HCT116 (cell line): ENCODE measurements around the gene IQGAP2. TPM values are rescaled to one million over a fixed set of nuclear protein-coding genes. Genes with fewer than 3 reads are reported as not detected.

ENCODE experiments used
- ATAC-seq: fragments of 200-7000 bp; cut with Tn5 transposase; 2 replicates; pipeline ENCODE4 v1.9.1; 2020; ENCODE audit warnings: mild to moderate bottlenecking, moderate library complexity
- BruUV-seq: library from RNA; stranded (reverse); fragments of 400-500 nt; replicated peaks from 2 replicates; lab custom pipeline; 2021; lab: Mats Ljungman, UMichigan
- CTCF ChIA-PET: fragments of 300-600 bp; sonication (Branson Sonifier 250); formaldehyde crosslinking; loops from one replicate; lab custom pipeline; 2021; ENCODE audit warnings: antibody characterized with exemption; lab: Charles Lee
- POLR2A ChIA-PET: fragments of 300-600, 350-600 bp; sonication (Branson Sonifier 250); formaldehyde crosslinking; loops from one replicate; lab custom pipeline; 2021; ENCODE audit warnings: antibody characterized with exemption; lab: Charles Lee
- RAD21 ChIA-PET, 2 experiments: fragments of 300-600 bp; sonication (Branson Sonifier 250); formaldehyde crosslinking; loops; one replicate each; lab custom pipeline; 2023; ENCODE audit warnings: low total read pairs in 2 of 2; ENCODE audit not compliant: uncharacterized antibody in 2 of 2, unreplicated experiment in 2 of 2, low non-redundant PET in 1 of 2; lab: Charles Lee
- DNase-seq: peaks from one replicate; pipeline ENCODE4 v3.0.0-alpha.2; 2010; ENCODE audit warnings: low read depth, low spot score
- H2AFZ ChIP-seq: fragments of 200-600 bp; shearing (Covaris generic), sonication (generic); 2 replicates; pipeline ENCODE4 v1.6.1; 2017; ENCODE audit warnings: low read depth, mixed run types, mixed read lengths, antibody characterized with exemption, low read length; ENCODE audit not compliant: poor library complexity, severe bottlenecking
- H3K27ac ChIP-seq: 2 replicates; pipeline ENCODE4 v1.5.1; 2012; ENCODE audit warnings: low read depth, low read length
- H3K27me3 ChIP-seq: fragments of 200-600 bp; sonication (generic); 2 replicates; pipeline ENCODE4 v1.6.1; 2016; ENCODE audit warnings: mixed run types, low read length, mixed read lengths; ENCODE audit not compliant: insufficient read depth
- H3K36me3 ChIP-seq, 2 experiments: fragments of 200-500 bp in 1 of 2; fragments of 200-600 bp in 1 of 2; sonication (Bioruptor generic) in 1 of 2; sonication (generic) in 1 of 2; 2 replicates each; pipeline versions ENCODE4 v1.5.1 to v1.6.1; 2014 to 2016; ENCODE audit warnings: low read length in 2 of 2, inconsistent platforms in 1 of 2, mixed read lengths in 1 of 2, mixed run types in 1 of 2; ENCODE audit not compliant: insufficient read depth in 2 of 2, control insufficient read depth in 1 of 2
- H3K4me1 ChIP-seq, 2 experiments: fragments of 200-600 bp in 1 of 2; sonication (generic) in 1 of 2; 2 replicates each; pipeline versions ENCODE4 v1.5.1 to v1.6.1; 2012 to 2017; ENCODE audit warnings: low read length in 2 of 2, inconsistent platforms in 1 of 2, mild to moderate bottlenecking in 1 of 2, mixed read lengths in 1 of 2, mixed run types in 1 of 2, moderate library complexity in 1 of 2; ENCODE audit not compliant: insufficient read depth in 2 of 2, control insufficient read depth in 1 of 2
- H3K4me2 ChIP-seq: fragments of 200-600 bp; sonication (generic); 2 replicates; pipeline ENCODE4 v1.6.1; 2017; ENCODE audit warnings: mixed run types, low read length, mixed read lengths
- H3K4me3 ChIP-seq, 2 experiments: fragments of 200-600 bp in 1 of 2; sonication (generic) in 1 of 2; replicated peaks in 1 of 2; 2 replicates each; pipeline ENCODE4 v1.5.1; 2011 to 2016; ENCODE audit warnings: low read length in 2 of 2, control low read depth in 1 of 2, low read depth in 1 of 2, mild to moderate bottlenecking in 1 of 2, mixed read lengths in 1 of 2, mixed run types in 1 of 2
- H3K79me2 ChIP-seq: fragments of 200-600 bp; sonication (generic); 2 replicates; pipeline ENCODE4 v1.6.1; 2017; ENCODE audit warnings: mild to moderate bottlenecking, mixed run types, low read length, moderate library complexity, mixed read lengths; ENCODE audit not compliant: insufficient read depth
- H3K9ac ChIP-seq: fragments of 200-600 bp; sonication (generic); 2 replicates; pipeline ENCODE4 v1.6.1; 2016; ENCODE audit warnings: low read length, mixed read lengths
- H3K9me2 ChIP-seq: fragments of 200-600 bp; sonication (generic), shearing (Covaris generic); 2 replicates; pipeline ENCODE4 v1.6.1; 2017; ENCODE audit warnings: mixed run types, mild to moderate bottlenecking, moderate library complexity; ENCODE audit not compliant: insufficient read depth
- H3K9me3 ChIP-seq, 2 experiments: fragments of 200-500 bp in 1 of 2; fragments of 200-600 bp in 1 of 2; sonication (Bioruptor generic) in 1 of 2; sonication (generic) in 1 of 2; 2 replicates each; pipeline ENCODE4 v1.6.1; 2014 to 2017; ENCODE audit warnings: low read length in 2 of 2, mixed read lengths in 2 of 2, inconsistent platforms in 1 of 2, low read depth in 1 of 2, mild to moderate bottlenecking in 1 of 2, mixed run types in 1 of 2, moderate library complexity in 1 of 2; ENCODE audit not compliant: control insufficient read depth in 1 of 2, insufficient read depth in 1 of 2
- H4K20me1 ChIP-seq: fragments of 200-600 bp; sonication (generic), shearing (Covaris generic); 2 replicates; pipeline ENCODE4 v1.6.1; 2017; ENCODE audit warnings: mixed run types, mild to moderate bottlenecking, moderate library complexity; ENCODE audit not compliant: insufficient read depth
- RAD21 ChIP-seq: IDR thresholded peaks from 2 replicates; pipeline ENCODE4 v1.6.1; 2012; ENCODE audit warnings: low read depth, mild to moderate bottlenecking
- SIN3A ChIP-seq: IDR thresholded peaks from 2 replicates; pipeline ENCODE4 v1.6.1; 2012; ENCODE audit warnings: low read depth
- TCF7L2 ChIP-seq: IDR thresholded peaks from 2 replicates; pipeline ENCODE4 v1.7.0; 2011; ENCODE audit warnings: borderline replicate concordance, inconsistent platforms; ENCODE audit not compliant: insufficient read depth, insufficient read length; ENCODE audit errors: extremely low read depth
- intact Hi-C: fragments of 100-400 bp; cut with micrococcal nuclease; formaldehyde crosslinking; loops from 2 replicates; pipeline ENCODE4 v1.10.0; 2022
- total RNA-seq: library from RNA; stranded (reverse); gene quantifications from one replicate; pipeline ENCODE4 v1.2.1, GENCODE V29; 2021; ENCODE audit not compliant: unreplicated experiment
- TF ChIP-seq, protein P1 (sequence below): IDR thresholded peaks from 2 replicates; pipeline ENCODE4 v1.6.1; 2012
- TF ChIP-seq, protein P2 (sequence below), 3 experiments: fragments of 200-600 bp in 1 of 3; sonication (generic) in 1 of 3; IDR thresholded peaks in 2 of 3; conservative IDR thresholded peaks in 1 of 3; 2 replicates each; pipeline ENCODE4 v1.5.1; 2012 to 2017; ENCODE audit warnings: low read depth in 2 of 3, low read length in 2 of 3, antibody characterized with exemption in 1 of 3, borderline replicate concordance in 1 of 3, control low read depth in 1 of 3, mild to moderate bottlenecking in 1 of 3, mixed read lengths in 1 of 3, mixed run types in 1 of 3, moderate library complexity in 1 of 3; ENCODE audit not compliant: insufficient read depth in 1 of 3

IQGAP2 gene
- total RNA-seq, 1 experiment from 2014 or later, result 2.0 TPM

DNA sequence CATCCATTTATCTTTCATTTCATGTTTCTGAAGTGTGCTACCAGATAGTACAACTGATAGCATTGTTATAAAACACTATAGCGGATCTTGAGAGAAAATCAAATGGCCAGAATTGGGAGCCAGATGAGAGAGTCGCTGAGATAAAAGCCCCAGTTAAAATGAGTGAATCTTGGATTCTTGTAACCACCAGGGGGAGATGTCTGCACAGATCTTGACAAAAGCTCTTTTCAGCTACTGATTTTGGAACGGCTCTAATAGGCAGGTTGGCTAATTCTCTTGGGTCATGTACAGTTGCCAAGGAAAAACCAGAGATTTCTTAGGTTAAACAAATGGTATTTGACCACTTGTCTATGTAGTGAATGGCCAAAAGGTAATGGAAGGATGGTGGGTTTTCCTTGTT lies 198.4 kb downstream of the IQGAP2 start:
- no peaks in the 10 kb centered on the region for H3K27me3 ChIP-seq
- BruUV-seq, result no TSS peak
- no peaks in the 10 kb centered on the region for H3K9me3 ChIP-seq
- POLR2A ChIA-PET, result no interaction called here
- H3K27ac ChIP-seq, result no peak overlapping the region
- H3K9me2 ChIP-seq, result no peaks in the 10 kb centered on the region
- H3K9ac ChIP-seq, result no peak overlapping the region
- intact Hi-C loops, result loop anchor here (1.0 to 5.0 kb wide), 5 partner anchors 40 to 415 kb away; no protein-coding TSS in a partner anchor
- no peak overlapping the region for H3K4me3 ChIP-seq
- peaks cover 4% of the 10 kb centered on the region in 2 experiments; a peak in 3 of 4 replicates for H3K4me1 ChIP-seq
- no peaks in the 10 kb centered on the region for H3K79me2 ChIP-seq
- RAD21 ChIA-PET, result interaction anchor here (0.6 to 1.4 kb wide), 3 partner anchors 173 to 415 kb away, joined by 3 to 13 read pairs (median 4); no protein-coding TSS in a partner anchor
- ATAC-seq (peak; percentile 84), DNase-seq (peak; percentile 48)
- TF ChIP-seq, protein P1, sequence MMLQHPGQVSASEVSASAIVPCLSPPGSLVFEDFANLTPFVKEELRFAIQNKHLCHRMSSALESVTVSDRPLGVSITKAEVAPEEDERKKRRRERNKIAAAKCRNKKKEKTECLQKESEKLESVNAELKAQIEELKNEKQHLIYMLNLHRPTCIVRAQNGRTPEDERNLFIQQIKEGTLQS, result no peak
- TF ChIP-seq RAD21 (peak; percentile 91), SIN3A (no peak), TCF7L2 (peak; percentile 61)
- TF ChIP-seq, protein P2, sequence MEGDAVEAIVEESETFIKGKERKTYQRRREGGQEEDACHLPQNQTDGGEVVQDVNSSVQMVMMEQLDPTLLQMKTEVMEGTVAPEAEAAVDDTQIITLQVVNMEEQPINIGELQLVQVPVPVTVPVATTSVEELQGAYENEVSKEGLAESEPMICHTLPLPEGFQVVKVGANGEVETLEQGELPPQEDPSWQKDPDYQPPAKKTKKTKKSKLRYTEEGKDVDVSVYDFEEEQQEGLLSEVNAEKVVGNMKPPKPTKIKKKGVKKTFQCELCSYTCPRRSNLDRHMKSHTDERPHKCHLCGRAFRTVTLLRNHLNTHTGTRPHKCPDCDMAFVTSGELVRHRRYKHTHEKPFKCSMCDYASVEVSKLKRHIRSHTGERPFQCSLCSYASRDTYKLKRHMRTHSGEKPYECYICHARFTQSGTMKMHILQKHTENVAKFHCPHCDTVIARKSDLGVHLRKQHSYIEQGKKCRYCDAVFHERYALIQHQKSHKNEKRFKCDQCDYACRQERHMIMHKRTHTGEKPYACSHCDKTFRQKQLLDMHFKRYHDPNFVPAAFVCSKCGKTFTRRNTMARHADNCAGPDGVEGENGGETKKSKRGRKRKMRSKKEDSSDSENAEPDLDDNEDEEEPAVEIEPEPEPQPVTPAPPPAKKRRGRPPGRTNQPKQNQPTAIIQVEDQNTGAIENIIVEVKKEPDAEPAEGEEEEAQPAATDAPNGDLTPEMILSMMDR (IDR thresholded peaks at IDR 0.05 in 2 of 3, conservative IDR thresholded peaks at IDR 0.05 in 1 of 3; ENCODE audit: borderline replicate concordance in 1 of 3, insufficient read depth in 1 of 3, low read depth in 2 of 3, low read length in 2 of 3), result peak; percentile 64 to 84 (median 82)
- H2AFZ ChIP-seq, result no peak overlapping the region
- H4K20me1 ChIP-seq, result no peaks in the 10 kb centered on the region
- H3K36me3 ChIP-seq, result no peaks in the 10 kb centered on the region
- CTCF ChIA-PET, result interaction anchor here (0.6 to 5.3 kb wide), 14 partner anchors 9 to 415 kb away, joined by 3 to 111 read pairs (median 4); no protein-coding TSS in a partner anchor
- no peak overlapping the region for H3K4me2 ChIP-seq
